OCI-LY7 (cell line): Measurements from ENCODE around the gene MCRIP2. TPM values are rescaled to one million over a fixed set of nuclear protein-coding genes. Genes with fewer than 3 reads are reported as not detected.
A peak's percentile ranks its signal among the peaks of the same experiment; 100 is the strongest.

Source experiments
- BruUV-seq: library from RNA; stranded (reverse); fragments of 400-500 nt; replicated peaks from 2 replicates; lab custom pipeline; 2021; lab: Mats Ljungman, UMichigan
- CTCF ChIA-PET: fragments of 300-600 bp; sonication (Branson Sonifier 250); formaldehyde crosslinking; loops from one replicate; lab custom pipeline; 2022; ENCODE audit warnings: antibody characterized with exemption; ENCODE audit not compliant: unreplicated experiment; lab: Charles Lee
- POLR2A ChIA-PET: fragments of 300-600 bp; sonication (Branson Sonifier 250); formaldehyde crosslinking; loops from one replicate; lab custom pipeline; 2022; ENCODE audit warnings: antibody characterized with exemption; lab: Charles Lee
- DNase-seq: peaks from one replicate; pipeline ENCODE4 v3.0.0-alpha.2; 2015; ENCODE audit warnings: low spot score
- H2AFZ ChIP-seq: fragments of 200-600 bp; sonication (generic), shearing (Covaris generic); 2 replicates; pipeline ENCODE4 v1.6.1; 2014; ENCODE audit warnings: mild to moderate bottlenecking, antibody characterized with exemption, low read length, moderate library complexity
- H3K27ac ChIP-seq: fragments of 200-600 bp; sonication (generic); 2 replicates; pipeline ENCODE4 v1.5.1; 2014; ENCODE audit warnings: mixed run types, low read depth, mild to moderate bottlenecking, moderate library complexity, low read length, inconsistent platforms; ENCODE audit not compliant: poor library complexity, severe bottlenecking
- H3K36me3 ChIP-seq: fragments of 200-600 bp; sonication (generic); 2 replicates; pipeline ENCODE4 v1.6.1; 2014; ENCODE audit warnings: mild to moderate bottlenecking, antibody characterized with exemption, low read length, moderate library complexity, mixed read lengths; ENCODE audit not compliant: insufficient read depth
- H3K4me1 ChIP-seq: fragments of 200-600 bp; sonication (generic); 2 replicates; pipeline ENCODE4 v1.5.1; 2014; ENCODE audit warnings: mild to moderate bottlenecking, low read length; ENCODE audit not compliant: insufficient read depth, poor library complexity, severe bottlenecking
- H3K4me2 ChIP-seq: fragments of 200-600 bp; sonication (generic); 2 replicates; pipeline ENCODE4 v1.6.1; 2014; ENCODE audit warnings: mild to moderate bottlenecking, low read length
- H3K4me3 ChIP-seq: fragments of 200-600 bp; sonication (generic); 2 replicates; pipeline ENCODE4 v1.5.1; 2014; ENCODE audit warnings: mild to moderate bottlenecking, low read depth, low read length; ENCODE audit not compliant: poor library complexity, severe bottlenecking
- H3K79me2 ChIP-seq: fragments of 200-600 bp; sonication (generic); 2 replicates; pipeline ENCODE4 v1.6.1; 2016; ENCODE audit warnings: low read depth, mild to moderate bottlenecking, low read length, moderate library complexity, mixed read lengths; ENCODE audit not compliant: insufficient read depth
- H3K9me2 ChIP-seq: fragments of 200-600 bp; sonication (generic); 2 replicates; pipeline ENCODE4 v1.6.1; 2016; ENCODE audit warnings: mild to moderate bottlenecking, low read length, mixed read lengths; ENCODE audit not compliant: insufficient read depth
- H3K9me3 ChIP-seq: fragments of 200-600 bp; sonication (generic); 2 replicates; pipeline ENCODE4 v1.6.1; 2014; ENCODE audit warnings: mild to moderate bottlenecking, mixed run types, low read length, mixed read lengths
- H4K20me1 ChIP-seq: fragments of 200-600 bp; sonication (generic); 2 replicates; pipeline ENCODE4 v1.6.1; 2014; ENCODE audit warnings: mild to moderate bottlenecking, antibody characterized with exemption, low read length, moderate library complexity, mixed read lengths; ENCODE audit not compliant: insufficient read depth
- CTCF ChIP-seq: fragments of 200-600 bp; sonication (generic); conservative IDR thresholded peaks from 2 replicates; pipeline ENCODE4 v1.5.1; 2014; ENCODE audit warnings: mild to moderate bottlenecking, antibody characterized with exemption, low read length, moderate library complexity, mixed read lengths
- EZH2phosphoT487 ChIP-seq: fragments of 200-600 bp; sonication (generic); IDR thresholded peaks from 2 replicates; pipeline ENCODE4 v1.6.1; 2018; ENCODE audit warnings: low read depth, borderline replicate concordance, mild to moderate bottlenecking, mixed run types, antibody characterized with exemption, low read length, moderate library complexity, mixed read lengths
- intact Hi-C: fragments of 100-400 bp; cut with micrococcal nuclease; formaldehyde crosslinking; loops from one replicate; pipeline ENCODE4 v1.10.0; 2022; ENCODE audit not compliant: unreplicated experiment
- total RNA-seq, 2 experiments: library from RNA; depleted of rRNA in 1 of 2; stranded (reverse); fragments of >200 nt in 1 of 2; shearing (Covaris generic) in 1 of 2; gene quantifications; 2 replicates each; pipeline ENCODE4 v1.2.3, GENCODE V29; 2014 to 2022

The MCRIP2 gene
- total RNA-seq, 2 experiments from 2014 or later, result 62.8 to 64.1 TPM

- Histone ChIP-seq H3K9me3 (no peaks in the 10 kb centered on the region), H3K36me3 (peaks cover 42% of the 10 kb centered on the region; the same call in 1 of the 2 replicates), H4K20me1 (no peaks in the 10 kb centered on the region), H3K79me2 (no peaks in the 10 kb centered on the region), H2AFZ (no peak overlapping the region), H3K27ac (no peak overlapping the region), H3K9me2 (no peaks in the 10 kb centered on the region), H3K4me2 (no peak overlapping the region), H3K4me3 (no peak overlapping the region), H3K4me1 (peaks cover 6% of the 10 kb centered on the region)
- ChIA-PET CTCF (no interaction called here), POLR2A (no interaction called here)
- no TSS peak for BruUV-seq
- intact Hi-C loops, result loop anchor here (1.0 kb wide), 1 partner anchor 81 kb away; no protein-coding TSS in a partner anchor
- no peak for TF ChIP-seq CTCF
- TF ChIP-seq EZH2phosphoT487, result no peak
- no peak for DNase-seq
Observed at GRCh38 chr16:660132-660458, 18.5 kb downstream of the MCRIP2 start.

GRCh38 chr16:660459-661183 is 19.0 kb downstream of the MCRIP2 start:
- BruUV-seq, result no TSS peak
- peak overlapping the region; percentile 30; the same call in 1 of the 2 replicates for H3K4me2 ChIP-seq
- no peaks in the 10 kb centered on the region for H4K20me1 ChIP-seq
- DNase-seq, result peak; percentile 91
- no peak overlapping the region for H3K27ac ChIP-seq
- intact Hi-C loops, result loop anchor here (1.0 kb wide), 1 partner anchor 81 kb away; no protein-coding TSS in a partner anchor
- H3K4me1 ChIP-seq, result peaks cover 6% of the 10 kb centered on the region
- H3K36me3 ChIP-seq, result peaks cover 41% of the 10 kb centered on the region; the same call in 1 of the 2 replicates
- no peaks in the 10 kb centered on the region for H3K79me2 ChIP-seq
- no peak overlapping the region for H2AFZ ChIP-seq
- TF ChIP-seq CTCF, result peak; percentile 27
- no peak for TF ChIP-seq EZH2phosphoT487
- H3K4me3 ChIP-seq, result no peak overlapping the region
- POLR2A ChIA-PET, result no interaction called here
- H3K9me2 ChIP-seq, result no peaks in the 10 kb centered on the region
- H3K9me3 ChIP-seq, result no peaks in the 10 kb centered on the region
- CTCF ChIA-PET, result no interaction called here

- intact Hi-C loops, result no loop called here
- BruUV-seq, result no TSS peak
Observed at GRCh38 chr16:661184-661821, 19.7 kb downstream of the MCRIP2 start.

More at GRCh38 chr16:661184-661821, 19.7 kb downstream of the MCRIP2 start:
- Histone ChIP-seq H3K9me2 (no peaks in the 10 kb centered on the region), H3K27ac (no peak overlapping the region), H3K9me3 (no peaks in the 10 kb centered on the region), H4K20me1 (no peaks in the 10 kb centered on the region), H3K36me3 (peaks cover 38% of the 10 kb centered on the region; the same call in 1 of the 2 replicates), H2AFZ (no peak overlapping the region), H3K4me2 (peak overlapping the region; percentile 30; the same call in 1 of the 2 replicates), H3K4me1 (peaks cover 6% of the 10 kb centered on the region), H3K79me2 (no peaks in the 10 kb centered on the region), H3K4me3 (no peak overlapping the region)
- CTCF ChIA-PET, result no interaction called here
- POLR2A ChIA-PET, result no interaction called here
- TF ChIP-seq EZH2phosphoT487 (no peak), CTCF (peak; percentile 2)
- DNase-seq, result no peak
